Activated CD4-positive, CD25-positive, alpha-beta regulatory T cell treated with anti-CD3 and anti-CD28 coated beads, Interleukin-2, amount 50 U/mL, for 16 hours (primary cell): ENCODE measurements around the gene ALB.

ENCODE experiments used
- DNase-seq: peaks from one replicate; pipeline ENCODE4 v3.0.0-alpha.2; 2020; ENCODE audit warnings: low read depth, low spot score

ALB gene

GRCh38 chr4:73408181-73408867, 4.2 kb downstream of the ALB start:
- no peak for DNase-seq

DNA sequence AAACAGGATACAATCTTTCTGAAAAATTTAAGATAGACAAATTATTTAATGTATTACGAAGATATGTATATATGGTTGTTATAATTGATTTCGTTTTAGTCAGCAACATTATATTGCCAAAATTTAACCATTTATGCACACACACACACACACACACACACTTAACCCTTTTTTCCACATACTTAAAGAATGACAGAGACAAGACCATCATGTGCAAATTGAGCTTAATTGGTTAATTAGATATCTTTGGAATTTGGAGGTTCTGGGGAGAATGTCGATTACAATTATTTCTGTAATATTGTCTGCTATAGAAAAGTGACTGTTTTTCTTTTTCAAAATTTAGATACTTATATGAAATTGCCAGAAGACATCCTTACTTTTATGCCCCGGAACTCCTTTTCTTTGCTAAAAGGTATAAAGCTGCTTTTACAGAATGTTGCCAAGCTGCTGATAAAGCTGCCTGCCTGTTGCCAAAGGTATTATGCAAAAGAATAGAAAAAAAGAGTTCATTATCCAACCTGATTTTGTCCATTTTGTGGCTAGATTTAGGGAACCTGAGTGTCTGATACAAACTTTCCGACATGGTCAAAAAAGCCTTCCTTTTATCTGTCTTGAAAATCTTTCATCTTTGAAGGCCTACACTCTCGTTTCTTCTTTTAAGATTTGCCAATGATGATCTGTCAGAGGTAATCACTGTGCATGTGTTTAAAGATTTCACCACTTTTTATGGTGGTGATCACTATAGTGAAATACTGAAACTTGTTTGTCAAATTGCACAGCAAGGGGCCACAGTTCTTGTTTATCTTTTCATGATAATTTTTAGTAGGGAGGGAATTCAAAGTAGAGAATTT, 5.2 kb downstream of the ALB start:
- no peak for DNase-seq

GRCh38 chr4:73409978-73410548, 6.0 kb downstream of the ALB start:
- DNase-seq: no peak

GRCh38 chr4:73410916-73411730, 7.0 kb downstream of the ALB start:
- DNase-seq: no peak

DNA sequence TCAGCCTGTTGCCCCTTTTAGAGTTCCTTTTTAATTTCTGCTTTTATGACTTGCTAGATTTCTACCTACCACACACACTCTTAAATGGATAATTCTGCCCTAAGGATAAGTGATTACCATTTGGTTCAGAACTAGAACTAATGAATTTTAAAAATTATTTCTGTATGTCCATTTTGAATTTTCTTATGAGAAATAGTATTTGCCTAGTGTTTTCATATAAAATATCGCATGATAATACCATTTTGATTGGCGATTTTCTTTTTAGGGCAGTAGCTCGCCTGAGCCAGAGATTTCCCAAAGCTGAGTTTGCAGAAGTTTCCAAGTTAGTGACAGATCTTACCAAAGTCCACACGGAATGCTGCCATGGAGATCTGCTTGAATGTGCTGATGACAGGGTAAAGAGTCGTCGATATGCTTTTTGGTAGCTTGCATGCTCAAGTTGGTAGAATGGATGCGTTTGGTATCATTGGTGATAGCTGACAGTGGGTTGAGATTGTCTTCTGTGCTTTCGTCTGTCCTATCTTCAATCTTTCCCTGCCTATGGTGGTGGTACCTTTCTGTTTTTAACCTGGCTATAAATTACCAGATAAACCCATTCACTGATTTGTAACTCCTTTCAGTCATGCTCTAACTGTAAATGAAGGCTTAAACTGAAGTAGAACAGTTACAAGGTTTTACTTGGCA, 7.8 kb downstream of the ALB start:
- no peak for DNase-seq

DNA sequence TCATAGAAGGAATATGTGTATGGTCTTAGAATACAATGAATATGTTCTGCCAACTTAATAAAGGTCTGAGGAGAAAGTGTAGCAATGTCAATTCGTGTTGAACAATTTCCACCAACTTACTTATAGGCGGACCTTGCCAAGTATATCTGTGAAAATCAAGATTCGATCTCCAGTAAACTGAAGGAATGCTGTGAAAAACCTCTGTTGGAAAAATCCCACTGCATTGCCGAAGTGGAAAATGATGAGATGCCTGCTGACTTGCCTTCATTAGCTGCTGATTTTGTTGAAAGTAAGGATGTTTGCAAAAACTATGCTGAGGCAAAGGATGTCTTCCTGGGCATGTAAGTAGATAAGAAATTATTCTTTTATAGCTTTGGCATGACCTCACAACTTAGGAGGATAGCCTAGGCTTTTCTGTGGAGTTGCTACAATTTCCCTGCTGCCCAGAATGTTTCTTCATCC, 9.2 kb downstream of the ALB start:
- DNase-seq: no peak

GRCh38 chr4:73414936-73415271, 10.8 kb downstream of the ALB start:
- DNase-seq: no peak

DNA sequence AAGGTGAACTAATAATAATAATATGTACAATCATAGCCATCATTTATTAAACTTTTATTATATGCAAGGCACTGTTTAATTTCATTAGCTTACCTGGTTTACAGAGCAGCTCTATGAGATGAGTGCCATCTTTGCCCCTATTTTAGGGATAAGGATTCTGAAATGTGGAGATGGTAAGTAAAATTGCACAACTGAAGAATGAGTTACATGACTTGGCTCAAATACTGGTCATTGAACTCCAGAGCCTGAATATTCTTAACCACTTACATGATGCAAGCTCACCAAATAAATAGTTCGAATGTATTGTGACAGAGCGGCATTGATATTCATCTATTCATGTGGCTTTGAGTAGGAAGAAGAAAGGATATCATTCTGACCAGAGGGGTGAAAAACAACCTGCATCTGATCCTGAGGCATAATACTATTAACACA, 11.7 kb downstream of the ALB start:
- no peak for DNase-seq

GRCh38 chr4:73416423-73417087, 12.5 kb downstream of the ALB start:
- no peak for DNase-seq

DNA sequence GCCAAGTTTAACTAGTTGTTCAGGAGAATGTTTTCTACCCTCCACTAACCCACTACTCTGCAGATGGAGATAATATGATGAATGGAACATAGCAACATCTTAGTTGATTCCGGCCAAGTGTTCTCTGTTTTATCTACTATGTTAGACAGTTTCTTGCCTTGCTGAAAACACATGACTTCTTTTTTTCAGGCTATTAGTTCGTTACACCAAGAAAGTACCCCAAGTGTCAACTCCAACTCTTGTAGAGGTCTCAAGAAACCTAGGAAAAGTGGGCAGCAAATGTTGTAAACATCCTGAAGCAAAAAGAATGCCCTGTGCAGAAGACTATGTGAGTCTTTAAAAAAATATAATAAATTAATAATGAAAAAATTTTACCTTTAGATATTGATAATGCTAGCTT, 13.3 kb downstream of the ALB start:
- DNase-seq: no peak

GRCh38 chr4:73417973-73418372, 13.9 kb downstream of the ALB start:
- DNase-seq: no peak

- no peak for DNase-seq
These were observed 14.6 kb downstream of the ALB start for GRCh38 chr4:73418677-73419076.

- DNase-seq: no peak
These were observed 15.3 kb downstream of the ALB start for GRCh38 chr4:73419106-73420038.

DNA sequence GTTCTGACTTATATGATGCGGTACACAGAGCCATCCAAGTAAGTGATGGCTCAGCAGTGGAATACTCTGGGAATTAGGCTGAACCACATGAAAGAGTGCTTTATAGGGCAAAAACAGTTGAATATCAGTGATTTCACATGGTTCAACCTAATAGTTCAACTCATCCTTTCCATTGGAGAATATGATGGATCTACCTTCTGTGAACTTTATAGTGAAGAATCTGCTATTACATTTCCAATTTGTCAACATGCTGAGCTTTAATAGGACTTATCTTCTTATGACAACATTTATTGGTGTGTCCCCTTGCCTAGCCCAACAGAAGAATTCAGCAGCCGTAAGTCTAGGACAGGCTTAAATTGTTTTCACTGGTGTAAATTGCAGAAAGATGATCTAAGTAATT, 16.5 kb downstream of the ALB start:
- DNase-seq: no peak

GRCh38 chr4:73421708-73422457, 17.8 kb downstream of the ALB start:
- DNase-seq: no peak

GRCh38 chr4:73422458-73422752, 18.3 kb downstream of the ALB start:
- no peak for DNase-seq

- DNase-seq: no peak
These were observed 19.1 kb downstream of the ALB start for GRCh38 chr4:73423184-73423583.

DNA sequence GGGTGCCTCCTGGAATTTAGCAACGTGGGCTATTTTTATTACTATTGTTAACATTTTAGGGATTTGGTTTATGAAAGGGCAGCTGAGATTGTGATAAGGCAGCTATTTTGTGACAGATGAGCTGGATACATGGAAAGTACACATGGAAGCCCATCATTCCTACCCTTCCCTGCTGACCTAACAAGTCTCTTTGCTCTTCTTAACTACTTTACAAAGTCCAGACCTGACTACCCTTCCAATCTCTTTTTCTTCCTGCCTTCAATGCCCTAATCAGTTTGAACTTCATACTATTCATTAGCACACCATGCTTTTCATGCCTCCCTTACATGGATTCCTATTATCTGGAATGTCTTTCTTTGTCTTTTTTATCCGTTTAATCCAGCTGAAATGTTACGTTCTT, 22.6 kb downstream of the ALB start:
- DNase-seq: no peak

DNA sequence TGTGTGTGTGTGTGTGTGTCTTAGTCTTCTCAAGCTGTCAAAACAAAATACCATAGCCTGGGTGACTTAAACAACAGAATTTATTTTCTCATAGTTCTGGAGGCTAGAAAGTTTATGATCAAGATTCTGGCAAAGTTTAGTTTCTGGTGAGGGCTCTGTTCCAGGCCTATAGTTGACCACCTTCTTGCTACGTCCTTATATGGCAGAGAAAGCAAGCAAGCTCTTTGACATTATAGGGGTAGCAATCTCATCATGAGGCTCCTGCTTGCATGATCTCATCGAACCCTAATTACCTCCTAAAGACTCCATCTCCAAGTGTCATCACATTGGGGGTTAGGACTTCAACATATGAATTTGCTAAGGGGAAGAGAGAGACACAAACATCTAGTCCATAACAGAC, 25.0 kb downstream of the ALB start:
- no peak for DNase-seq
